Stimulated activated CD4-positive, alpha-beta T cell treated with anti-CD3 and anti-CD28 coated beads, Interleukin-12 subunit alpha, Interleukin-12 subunit beta, amount 100 ng/mL, for 48 hours (primary cell): Measurements from ENCODE around the gene ITGBL1.

ENCODE experiments used
- DNase-seq, 3 donors: peaks; one replicate each; pipeline ENCODE4 v3.0.0-alpha.2; 2020; ENCODE audit warnings: low read depth in 2 of 3, low spot score in 1 of 3

Gene ITGBL1

GRCh38 chr13:101555610-101556009 lies 103.1 kb downstream of the ITGBL1 start:
- no peak for DNase-seq

- no peak for DNase-seq
Observed at GRCh38 chr13:101556676-101557123, 104.2 kb downstream of the ITGBL1 start.

- DNase-seq: no peak
Observed at GRCh38 chr13:101565317-101565716, 112.8 kb downstream of the ITGBL1 start.

- DNase-seq: no peak
Observed at GRCh38 chr13:101567841-101568240, 115.4 kb downstream of the ITGBL1 start.

GRCh38 chr13:101569807-101570206 lies 117.3 kb downstream of the ITGBL1 start:
- DNase-seq: no peak

GRCh38 chr13:101570410-101570809 lies 117.9 kb downstream of the ITGBL1 start:
- no peak for DNase-seq

- no peak for DNase-seq
Observed at GRCh38 chr13:101572456-101572855, 120.0 kb downstream of the ITGBL1 start.

GRCh38 chr13:101575581-101575980 lies 123.1 kb downstream of the ITGBL1 start:
- no peak for DNase-seq

- DNase-seq: no peak
Observed at GRCh38 chr13:101576455-101576854, 124.0 kb downstream of the ITGBL1 start.

GRCh38 chr13:101576977-101577376 lies 124.5 kb downstream of the ITGBL1 start:
- no peak for DNase-seq

- DNase-seq: no peak
Observed at GRCh38 chr13:101579281-101579802, 126.9 kb downstream of the ITGBL1 start.

GRCh38 chr13:101584331-101584730 lies 131.9 kb downstream of the ITGBL1 start:
- no peak for DNase-seq

- DNase-seq: no peak
Observed at GRCh38 chr13:101590479-101590878, 138.0 kb downstream of the ITGBL1 start.

GRCh38 chr13:101594936-101595335 lies 142.5 kb downstream of the ITGBL1 start:
- DNase-seq: no peak

GRCh38 chr13:101596803-101597202 lies 144.3 kb downstream of the ITGBL1 start:
- DNase-seq: no peak

- no peak for DNase-seq
Observed at GRCh38 chr13:101611491-101612475, 159.3 kb downstream of the ITGBL1 start.

- DNase-seq: no peak
Observed at GRCh38 chr13:101612735-101613134, 160.3 kb downstream of the ITGBL1 start.

GRCh38 chr13:101614491-101614890 lies 162.0 kb downstream of the ITGBL1 start:
- no peak for DNase-seq

GRCh38 chr13:101618440-101619187 lies 166.1 kb downstream of the ITGBL1 start:
- no peak for DNase-seq

GRCh38 chr13:101621099-101621498 lies 168.6 kb downstream of the ITGBL1 start:
- DNase-seq: no peak

- DNase-seq: no peak
Observed at GRCh38 chr13:101623470-101624209, 171.2 kb downstream of the ITGBL1 start.
